Mesothelial cell of epicardium (in vitro differentiated cells): Measurements from ENCODE around the gene RNGTT. TPM values are rescaled to one million over a fixed set of nuclear protein-coding genes. Genes with fewer than 3 reads are reported as not detected.

Experiments
- DNase-seq, 2 experiments: peaks; one replicate each; pipeline ENCODE4 v3.0.0; 2021; ENCODE audit warnings: low spot score in 2 of 2; ENCODE audit not compliant: unreplicated experiment in 2 of 2
- H3K27ac Mint-ChIP-seq: 2 replicates; pipeline ENCODE4 v1.8.0; 2021; ENCODE audit warnings: mixed read lengths
- H3K27me3 Mint-ChIP-seq: 2 replicates; pipeline ENCODE4 v1.8.0; 2021; ENCODE audit warnings: low read depth, mixed read lengths
- H3K36me3 Mint-ChIP-seq: 2 replicates; pipeline ENCODE4 v1.8.0; 2021; ENCODE audit warnings: mixed read lengths
- H3K4me1 Mint-ChIP-seq: 2 replicates; pipeline ENCODE4 v1.8.0; 2021; ENCODE audit warnings: mixed read lengths
- H3K4me3 Mint-ChIP-seq: 2 replicates; pipeline ENCODE4 v1.8.0; 2021; ENCODE audit warnings: mild to moderate bottlenecking, moderate library complexity, mixed read lengths
- H3K9me3 Mint-ChIP-seq: 2 replicates; pipeline ENCODE4 v1.8.0; 2021; ENCODE audit warnings: mixed read lengths
- CTCF ChIP-seq: fragments of 200-600 bp; sonication (generic); IDR thresholded peaks from one replicate; pipeline ENCODE4 v1.5.0; 2021; ENCODE audit warnings: antibody characterized with exemption; ENCODE audit not compliant: unreplicated experiment
- total RNA-seq: library from RNA; stranded (reverse); gene quantifications from 3 replicates; pipeline ENCODE4 v1.2.1, GENCODE V29; 2021

RNGTT gene
- total RNA-seq, 1 donor from 2014 or later, result 16.5 TPM

- no peak overlapping the region for H3K27ac Mint-ChIP-seq
- H3K4me1 Mint-ChIP-seq, result peaks cover 16% of the 10 kb centered on the region
- no peaks in the 10 kb centered on the region for H3K36me3 Mint-ChIP-seq
- H3K9me3 Mint-ChIP-seq, result no peaks in the 10 kb centered on the region
- no peaks in the 10 kb centered on the region for H3K27me3 Mint-ChIP-seq
- peak in 1 of 2 experiments; percentile 41 for DNase-seq
- no peak overlapping the region for H3K4me3 Mint-ChIP-seq
- peak; percentile 60 for TF ChIP-seq CTCF
Measured at GRCh38 chr6:88870717-88871330, 92.6 kb downstream of the RNGTT start.

- peaks cover 16% of the 10 kb centered on the region for H3K4me1 Mint-ChIP-seq
- no peaks in the 10 kb centered on the region for H3K27me3 Mint-ChIP-seq
- no peak overlapping the region for H3K27ac Mint-ChIP-seq
- TF ChIP-seq CTCF, result no peak
- no peak overlapping the region for H3K4me3 Mint-ChIP-seq
- DNase-seq, result no peak
- no peaks in the 10 kb centered on the region for H3K9me3 Mint-ChIP-seq
- no peaks in the 10 kb centered on the region for H3K36me3 Mint-ChIP-seq
Measured at GRCh38 chr6:88869263-88870020, 94.0 kb downstream of the RNGTT start.

GRCh38 chr6:88867841-88868731 lies 95.3 kb downstream of the RNGTT start:
- Mint-ChIP-seq H3K27me3 (no peaks in the 10 kb centered on the region), H3K4me1 (peaks cover 21% of the 10 kb centered on the region), H3K4me3 (no peak overlapping the region), H3K9me3 (no peaks in the 10 kb centered on the region), H3K27ac (no peak overlapping the region), H3K36me3 (no peaks in the 10 kb centered on the region)
- TF ChIP-seq CTCF, result no peak
- no peak for DNase-seq

GRCh38 chr6:88866856-88867255 lies 96.6 kb downstream of the RNGTT start:
- Mint-ChIP-seq H3K27me3 (no peaks in the 10 kb centered on the region), H3K27ac (no peak overlapping the region)
- no peak for DNase-seq

More at GRCh38 chr6:88866856-88867255, 96.6 kb downstream of the RNGTT start:
- Mint-ChIP-seq H3K4me1 (peaks cover 26% of the 10 kb centered on the region), H3K4me3 (no peak overlapping the region), H3K36me3 (peaks cover 9% of the 10 kb centered on the region), H3K9me3 (no peaks in the 10 kb centered on the region)
- no peak for TF ChIP-seq CTCF
